ENCODE data around the gene TSPAN9. TPM values are rescaled to one million over a fixed set of nuclear protein-coding genes. Genes with fewer than 3 reads are reported as not detected.

TSPAN9 gene
- polyA plus RNA-seq, 1 of the 3 experiments (the other 2 are of a cell fraction): 34.9 TPM

- no peak for DNase-seq
- CTCF ChIA-PET: interaction anchor here (0.9 to 8.1 kb wide), 9 partner anchors 12 to 133 kb away, joined by 3 to 99 read pairs (median 6); no protein-coding TSS in a partner anchor
- peak overlapping the region in 1 of 2 experiments; percentile 82; a peak in 2 of 4 replicates for H3K27ac ChIP-seq (ENCODE audit: low read depth in 2 of 2, low read length in 1 of 2)
These were observed 128.8 kb downstream of the TSPAN9 start for GRCh38 chr12:3205742-3206519.

More at GRCh38 chr12:3205742-3206519, 128.8 kb downstream of the TSPAN9 start:
- POLR2A ChIA-PET: interaction anchor here (0.5 to 1.0 kb wide), 2 partner anchors 13 to 34 kb away, joined by 3 to 4 read pairs; no protein-coding TSS in a partner anchor
- H3K9me2 ChIP-seq: no peaks in the 10 kb centered on the region
- no peaks in the 10 kb centered on the region for H3K36me3 ChIP-seq (replicated peaks in 1 of 2; ENCODE audit: control insufficient read depth in 1 of 2, insufficient read depth in 2 of 2, low read length in 1 of 2)
- peaks cover 6 to 42% of the 10 kb centered on the region in 2 experiments; a peak in 3 of 4 replicates for H3K4me1 ChIP-seq (ENCODE audit: control insufficient read depth in 1 of 2, insufficient read depth in 2 of 2, low read depth in 1 of 2, low read length in 1 of 2)
- no peaks in the 10 kb centered on the region for H3K9me3 ChIP-seq
- WGBS (ENCODE audit: low lambda C conversion rate): over 99% methylated on average over 13 of the region's 13 CpGs
- peaks cover 27% of the 10 kb centered on the region for H4K20me1 ChIP-seq (ENCODE audit: insufficient read depth)
- H3K9ac ChIP-seq: no peak overlapping the region
- H3K79me2 ChIP-seq (ENCODE audit: insufficient read depth): no peaks in the 10 kb centered on the region
- no peaks in the 10 kb centered on the region for H3F3A ChIP-seq (replicated peaks; ENCODE audit: insufficient read depth)
- no peak overlapping the region for H3K4me3 ChIP-seq (ENCODE audit: low read depth in 2 of 2, low read length in 1 of 2)
- no peak overlapping the region for H3K4me2 ChIP-seq
- H2AFZ ChIP-seq (ENCODE audit: low read depth): no peak overlapping the region
- TF ChIP-seq NRF1 (IDR thresholded peaks at IDR 0.05; ENCODE audit: low read depth, low read length) (no peak), PBX3 (IDR thresholded peaks at IDR 0.05) (no peak), TEAD4 (IDR thresholded peaks at IDR 0.05; ENCODE audit: borderline replicate concordance, insufficient read depth) (no peak), GATA2 (CRISPR knock-in tag; IDR thresholded peaks at IDR 0.05) (no peak), MAX (IDR thresholded peaks at IDR 0.05; ENCODE audit: low read depth) (no peak), FOSL2 (IDR thresholded peaks at IDR 0.05; ENCODE audit: borderline replicate concordance, low read depth) (no peak), JUND (IDR thresholded peaks at IDR 0.05) (no peak), FOXJ3 (CRISPR knock-in tag; IDR thresholded peaks at IDR 0.05) (no peak), ELF1 (IDR thresholded peaks at IDR 0.05) (no peak), MEF2A (IDR thresholded peaks at IDR 0.05; ENCODE audit: borderline replicate concordance, low read depth) (no peak), RCOR1 (IDR thresholded peaks at IDR 0.05; ENCODE audit: low read length) (no peak), IRF3 (IDR thresholded peaks at IDR 0.05; ENCODE audit: low read depth, low read length) (no peak), FOXM1 (IDR thresholded peaks at IDR 0.05; ENCODE audit: low read depth) (no peak), EP300 (IDR thresholded peaks at IDR 0.05; ENCODE audit: borderline replicate concordance in 1 of 2, low read depth in 1 of 2, low read length in 1 of 2) (no peak), SMC3 (IDR thresholded peaks at IDR 0.05; ENCODE audit: low read depth, low read length) (no peak), RFX5 (IDR thresholded peaks at IDR 0.05; ENCODE audit: low read length) (no peak), CHD2 (IDR thresholded peaks at IDR 0.05; ENCODE audit: low read length, partially characterized antibody) (no peak)
- H3K27me3 ChIP-seq (ENCODE audit: insufficient read depth): no peaks in the 10 kb centered on the region

Measured in SK-N-SH (cell line).